ENCODE measurements around the gene MLLT10.
"Not testable (repeated sequence)": the region's sequence is repeated elsewhere in the genome, so short reads cannot be mapped to it uniquely, and the experiment has no call there.

The MLLT10 gene

GRCh38 chr10:21584834-21585530 is 51.0 kb downstream of the MLLT10 start:
- no peak for DNase-seq (ENCODE audit: low spot score)

DNA sequence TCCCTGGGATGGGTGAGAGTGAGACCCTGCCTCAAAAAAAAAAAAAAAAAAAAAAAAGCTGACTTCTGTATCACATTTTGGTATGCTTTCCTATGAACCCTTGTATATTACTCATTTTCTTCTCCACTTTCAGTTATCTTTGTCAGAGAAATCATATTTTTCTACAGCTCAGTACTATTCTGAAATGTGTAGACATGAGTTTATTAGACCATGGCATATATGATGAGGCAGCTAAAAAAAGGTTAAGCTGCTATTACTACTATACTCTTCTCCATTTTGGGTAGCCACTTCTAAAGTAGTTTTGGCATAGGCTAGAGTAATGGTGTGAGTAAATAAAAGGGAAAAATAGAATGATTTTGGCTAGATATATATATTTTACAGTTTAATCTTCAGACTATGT is 53.4 kb downstream of the MLLT10 start:
- DNase-seq (ENCODE audit: low spot score): no peak

GRCh38 chr10:21588159-21588558 is 54.1 kb downstream of the MLLT10 start:
- not testable (repeated sequence) for DNase-seq (ENCODE audit: low spot score)

DNA sequence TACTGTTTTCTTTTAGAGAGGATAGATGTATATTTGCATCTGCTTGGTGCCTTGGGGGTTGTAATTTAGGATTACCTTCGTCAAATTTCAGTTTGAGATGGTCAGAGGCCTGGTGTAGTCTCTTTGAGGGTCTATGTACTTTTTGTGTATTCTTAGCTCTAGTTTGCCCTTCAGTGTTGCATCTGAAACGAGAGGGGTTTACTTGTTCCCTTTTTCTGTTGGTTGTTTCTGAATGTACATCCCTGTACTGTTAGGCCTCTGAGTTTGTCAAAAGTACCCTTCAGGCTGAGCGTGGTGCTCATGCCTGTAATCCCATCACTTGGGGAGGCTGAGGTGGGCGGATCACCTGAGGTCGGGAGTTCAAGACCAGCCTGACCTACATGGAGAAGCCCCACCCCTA is 60.0 kb downstream of the MLLT10 start:
- no peak for DNase-seq (ENCODE audit: low spot score)

DNA sequence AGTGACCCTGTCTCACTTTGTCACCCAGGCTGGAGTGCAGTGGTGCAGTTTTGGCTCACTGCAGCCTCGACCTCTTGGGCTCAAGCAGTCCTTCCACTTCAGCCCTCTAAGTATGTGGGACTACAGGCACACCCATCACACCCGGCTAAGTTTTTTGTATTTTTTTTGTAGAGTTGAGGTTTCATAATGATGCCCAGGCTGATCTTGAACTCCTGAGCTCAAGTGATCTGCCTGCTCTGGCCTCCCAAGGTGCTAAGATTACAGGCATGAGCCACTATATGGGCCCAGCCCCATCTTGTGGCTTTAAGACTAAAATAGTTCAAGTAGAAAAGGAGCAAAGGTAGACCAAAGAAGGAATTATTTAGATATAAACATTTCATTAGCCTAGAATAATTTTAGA is 65.5 kb downstream of the MLLT10 start:
- DNase-seq (ENCODE audit: low spot score): no peak

GRCh38 chr10:21600804-21601433 is 66.9 kb downstream of the MLLT10 start:
- no peak for DNase-seq (ENCODE audit: low spot score)

GRCh38 chr10:21602313-21602712 is 68.3 kb downstream of the MLLT10 start:
- DNase-seq (ENCODE audit: low spot score): no peak

DNA sequence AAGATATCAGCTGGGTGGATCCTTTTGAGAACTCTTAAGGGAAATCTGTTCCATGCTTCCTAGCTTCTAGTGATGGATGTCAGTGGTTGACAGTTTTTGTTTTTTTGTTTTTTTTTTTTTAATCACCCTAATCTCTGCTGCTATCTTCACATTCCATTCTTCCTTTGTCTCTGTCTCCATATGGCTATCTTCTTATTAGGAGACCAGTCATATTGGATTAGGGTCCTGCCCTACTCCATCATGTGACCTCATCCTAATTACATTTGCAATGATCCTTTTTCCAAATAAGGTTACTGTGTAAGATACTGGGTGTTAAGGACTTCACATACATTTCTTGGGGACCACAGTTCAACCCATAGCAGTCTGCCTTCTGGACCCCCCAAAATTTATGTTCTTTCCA is 69.7 kb downstream of the MLLT10 start:
- no peak for DNase-seq (ENCODE audit: low spot score)

- no peak for DNase-seq (ENCODE audit: low spot score)
These were observed 70.6 kb downstream of the MLLT10 start for GRCh38 chr10:21604651-21605050.

DNA sequence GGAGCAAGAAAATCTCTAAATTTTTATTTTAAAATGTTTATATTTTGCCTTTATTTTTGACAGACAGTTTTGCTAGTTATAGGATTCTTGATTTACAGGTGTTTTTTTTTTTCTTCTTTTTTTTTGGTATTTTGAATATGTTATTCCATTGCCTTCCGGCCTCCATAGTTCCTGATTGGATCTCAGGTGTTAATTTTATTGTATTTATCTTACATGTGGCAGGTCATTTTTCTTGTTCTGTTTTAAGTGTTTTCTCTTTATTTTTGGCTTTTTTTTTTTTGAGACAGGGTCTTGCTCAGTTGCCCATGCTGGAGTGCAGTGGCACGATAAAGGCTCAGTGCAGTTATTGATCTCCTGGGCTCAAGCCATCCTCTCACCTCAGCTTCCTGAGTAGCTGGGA is 73.9 kb downstream of the MLLT10 start:
- DNase-seq (ENCODE audit: low spot score): no peak

GRCh38 chr10:21614000-21614399 is 80.0 kb downstream of the MLLT10 start:
- DNase-seq (ENCODE audit: low spot score): no peak

GRCh38 chr10:21617267-21617666 is 83.2 kb downstream of the MLLT10 start:
- no peak for DNase-seq (ENCODE audit: low spot score)

DNA sequence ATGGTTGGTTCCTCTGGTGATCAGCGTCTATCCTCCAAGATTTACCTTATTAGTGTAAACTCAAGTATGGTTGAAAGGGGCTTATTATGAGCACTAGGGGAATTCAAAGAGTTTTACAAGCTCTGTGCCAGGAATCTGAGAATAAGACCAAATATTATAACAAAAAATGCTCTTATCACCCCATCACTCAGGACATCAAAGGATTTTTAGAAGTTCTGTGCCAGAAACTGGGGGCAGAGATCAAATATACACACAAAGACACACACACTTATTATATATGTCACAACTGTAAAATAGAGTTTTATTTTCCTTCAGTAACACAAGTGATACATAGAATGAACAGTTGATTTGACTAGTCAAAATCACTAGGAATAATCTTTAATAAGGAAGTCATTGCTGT is 89.3 kb downstream of the MLLT10 start:
- DNase-seq (ENCODE audit: low spot score): no peak

DNA sequence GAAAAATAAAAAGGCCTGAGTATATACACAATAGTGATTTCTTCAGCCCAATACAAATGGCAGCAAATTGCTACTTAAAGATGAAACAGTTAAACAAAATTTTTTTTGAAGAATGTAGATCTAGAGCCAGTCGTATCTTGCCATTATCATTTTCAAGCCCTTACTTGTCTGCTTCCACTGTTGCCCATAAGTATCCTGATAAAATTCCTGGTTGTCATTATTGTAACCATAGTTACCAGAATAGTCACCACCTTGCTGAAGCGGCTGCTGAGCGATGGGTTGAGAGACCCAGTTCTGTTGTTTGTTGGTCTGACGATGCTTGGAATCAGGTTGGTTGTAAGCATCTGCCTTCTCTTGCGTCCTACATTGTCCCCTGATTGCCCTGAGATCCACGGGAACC is 90.4 kb downstream of the MLLT10 start:
- not testable (repeated sequence) for DNase-seq (ENCODE audit: low spot score)

DNA sequence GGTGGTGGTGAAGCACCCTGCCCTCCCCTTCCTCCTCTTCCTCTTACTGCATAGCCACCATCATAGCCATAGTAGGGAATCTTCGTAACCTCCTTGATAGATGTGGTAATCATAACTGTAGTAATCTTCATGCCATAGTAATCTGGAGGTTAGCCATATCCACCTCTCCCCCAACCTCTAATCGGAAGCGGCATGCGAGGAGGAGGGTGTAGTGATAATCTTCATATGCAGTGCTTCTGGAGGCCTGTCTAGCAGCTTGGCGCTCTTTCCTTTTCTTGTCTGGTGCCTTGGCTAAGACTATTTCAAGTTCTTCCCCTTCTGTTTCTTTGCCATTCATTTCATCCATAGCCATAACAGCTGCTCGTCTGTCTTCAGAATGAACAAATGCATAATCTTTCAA is 90.9 kb downstream of the MLLT10 start:
- DNase-seq (ENCODE audit: low spot score): no peak

DNA sequence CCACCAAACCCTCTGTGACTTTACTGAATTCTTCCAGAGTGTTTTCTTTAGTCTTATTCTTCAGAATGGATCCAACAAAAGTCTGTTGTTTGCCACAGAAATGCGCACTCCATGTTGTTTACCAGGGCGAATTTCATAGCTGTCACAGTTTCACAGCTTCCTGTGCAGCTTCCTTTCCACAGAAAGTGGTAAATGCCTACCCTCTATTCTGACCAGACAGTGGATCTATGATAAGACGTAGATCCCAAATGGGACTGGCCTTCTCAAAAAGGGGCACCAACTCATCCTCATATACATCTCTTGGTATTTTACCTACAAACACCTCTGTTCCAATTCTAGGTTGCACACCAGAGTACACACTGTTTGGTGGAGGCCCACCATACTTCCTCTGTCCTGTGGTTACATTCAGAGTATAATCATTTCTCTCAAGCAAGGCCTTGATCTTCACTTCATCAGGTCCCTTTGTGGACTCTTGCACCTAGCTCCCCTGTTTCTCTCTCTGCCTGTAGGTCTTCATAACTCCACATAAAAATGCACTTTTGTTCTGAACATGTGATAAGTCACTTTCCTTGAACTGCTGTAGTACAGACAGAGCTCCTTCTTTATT is 91.7 kb downstream of the MLLT10 start:
- no peak for DNase-seq (ENCODE audit: low spot score)

- DNase-seq (ENCODE audit: low spot score): no peak
These were observed 92.6 kb downstream of the MLLT10 start for GRCh38 chr10:21626457-21627161.

GRCh38 chr10:21627331-21627730 is 93.3 kb downstream of the MLLT10 start:
- no peak for DNase-seq (ENCODE audit: low spot score)

GRCh38 chr10:21628023-21628422 is 94.0 kb downstream of the MLLT10 start:
- DNase-seq (ENCODE audit: low spot score): no peak

- DNase-seq (ENCODE audit: low spot score): not testable (repeated sequence)
These were observed 94.6 kb downstream of the MLLT10 start for GRCh38 chr10:21628645-21629044.

DNA sequence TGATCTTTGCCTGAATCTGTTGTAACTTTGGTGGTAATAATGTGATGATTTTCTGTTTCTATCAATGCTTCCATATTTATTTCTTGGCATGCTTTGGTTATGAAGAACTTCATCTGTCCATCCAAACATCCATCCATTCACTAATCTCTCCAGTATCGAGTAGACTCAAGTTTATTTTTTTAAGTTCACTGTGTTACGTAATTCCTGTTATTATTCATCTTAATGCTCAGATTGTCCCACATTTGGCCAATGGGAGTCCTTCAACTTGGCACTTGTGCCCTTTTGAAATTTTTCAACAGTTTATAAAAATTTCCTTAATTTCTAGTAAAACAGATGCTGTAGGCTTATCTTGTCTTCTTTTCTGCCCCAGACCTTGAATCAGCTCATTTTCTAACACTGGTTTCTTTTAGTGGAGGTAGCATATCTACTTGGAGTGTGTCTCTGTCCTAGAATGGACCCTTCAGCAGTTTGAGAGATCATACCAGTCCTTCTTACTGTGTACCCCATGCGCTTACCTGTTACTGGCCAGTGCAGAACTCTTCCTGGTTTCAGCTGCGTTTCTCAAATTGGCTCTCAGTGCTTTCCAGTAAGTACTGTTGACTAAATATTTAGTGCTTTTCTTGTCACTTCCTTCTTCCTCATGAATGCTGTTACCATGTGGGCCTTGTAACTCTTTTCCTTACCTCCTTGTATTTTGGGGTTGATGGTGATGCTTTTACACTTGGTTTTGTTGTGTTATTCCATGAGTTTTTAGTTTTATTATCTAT is 100.8 kb downstream of the MLLT10 start:
- no peak for DNase-seq (ENCODE audit: low spot score)

GRCh38 chr10:21637795-21638194 is 103.8 kb downstream of the MLLT10 start:
- no peak for DNase-seq (ENCODE audit: low spot score)

All from HuH-7.5 (cell line).